Heart right ventricle (tissue), 16 donors: ENCODE measurements around the gene RBM27. TPM values are rescaled to one million over a fixed set of nuclear protein-coding genes. Genes with fewer than 3 reads are reported as not detected.
"Not testable (repeated sequence)": the region's sequence is repeated elsewhere in the genome, so short reads cannot be mapped to it uniquely, and the experiment has no call there.

Experiments used
- ATAC-seq, 8 donors: fragments of 200-7000 bp; cut with Tn5 transposase; one replicate each; pipeline ENCODE4 v1.9.1; 2020; ENCODE audit warnings: mild to moderate bottlenecking in 8 of 8, moderate library complexity in 8 of 8, moderate number of reproducible peaks in 1 of 8
- DNase-seq, 2 donors: peaks; one replicate each; pipeline ENCODE4 v3.0.0-alpha.2; 2020
- H3K27ac ChIP-seq, 10 donors: fragments of 200-600 bp; sonication (generic) in 2 of 10; one replicate each; pipeline versions ENCODE4 v1.5.0 to v1.8.0; 2020 to 2022; ENCODE audit warnings: mild to moderate bottlenecking in 3 of 10
- H3K27me3 ChIP-seq, 7 donors: fragments of 200-600 bp; one replicate each; pipeline ENCODE4 v1.8.0; 2021 to 2022; ENCODE audit warnings: mild to moderate bottlenecking in 2 of 7
- H3K36me3 ChIP-seq, 9 donors: fragments of 200-600 bp; sonication (generic) in 1 of 9; one replicate each; pipeline versions ENCODE4 v1.5.0 to v1.8.0; 2020 to 2022; ENCODE audit warnings: mild to moderate bottlenecking in 2 of 9
- H3K4me1 ChIP-seq, 9 donors: fragments of 200-600 bp; sonication (generic) in 1 of 9; one replicate each; pipeline versions ENCODE4 v1.5.0 to v1.8.0; 2020 to 2022; ENCODE audit warnings: mild to moderate bottlenecking in 4 of 9
- H3K4me3 ChIP-seq, 10 donors: fragments of 200-600 bp; sonication (generic) in 2 of 10; one replicate each; pipeline versions ENCODE4 v1.5.0 to v1.8.0; 2020 to 2022; ENCODE audit warnings: mild to moderate bottlenecking in 7 of 10, moderate library complexity in 2 of 10
- H3K9me3 ChIP-seq, 11 donors: fragments of 200-600 bp in 10 of 11; sonication (generic) in 2 of 11; one replicate each; pipeline versions ENCODE4 v1.5.0 to v1.8.0; 2013 to 2022; ENCODE audit warnings: mild to moderate bottlenecking in 2 of 11, control low read depth in 1 of 11, moderate library complexity in 1 of 11
- CTCF ChIP-seq, 9 donors: fragments of 200-600 bp; sonication (generic) in 2 of 9; IDR thresholded peaks; one replicate each; pipeline versions ENCODE4 v1.5.0 to v1.8.0; 2021 to 2022; ENCODE audit warnings: antibody characterized with exemption in 9 of 9, mild to moderate bottlenecking in 5 of 9, moderate library complexity in 1 of 9
- WGBS, 2 donors: extraction: QIAGEN DNeasy Blood & Tissue Kit; methylation state at CpG; one replicate each; pipeline ENCODE4 v1.1.7; 2013; ENCODE audit warnings: inconsistent platforms in 1 of 2; 5-methylcytosine and 5-hydroxymethylcytosine counted together
- intact Hi-C, 10 donors: fragments of 100-400 bp; cut with DNase I; formaldehyde crosslinking; loops; one replicate each; pipeline versions ENCODE4 v1.11.1 to v1.14.2; 2022
- polyA plus RNA-seq, 2 donors: library from polyadenylated mRNA; stranded (reverse); fragments of 200-250 nt; gene quantifications; one replicate each; pipeline ENCODE4 v1.2.3, GENCODE V29; 2013
- total RNA-seq, 10 donors: library from RNA; stranded (reverse); fragmentation: NEBNext Ultra II Directional in 3 of 10; extraction: Animal tissue kit (Norgen Biotek cat#: 25700) in 3 of 10; gene quantifications; one replicate each; pipeline versions ENCODE4 v1.2.1 to v1.2.4, GENCODE V29; 2021 to 2023
- donor health status: Arrhythmogenic right ventricular cardiomyopathy.
- donor health status: ischemic (EF 13 %, LVEDD 7.1; RV severe dilation, severe dysfunction).
- donor health status: healthy with polysubstance abuse.
- donor health status: DM: no; HTN: yes; CAD: no.
- donor health status: DM: no; HTN: no; CAD: no.
- donor health status: ischemic (EF 25% LVEDD 6.9; RV normal size, moderate dysfunction).
- donor health status: ischemic (EF 25% LVEDD 5.7; RV mildly dilated, moderate dysfunction).
- donor health status: healthy.
- donor health status: DM: yes; HTN: yes; CAD: no.
- donor health status: Ischemic cardiomyopathy.
- donor health status: ischemic (EF 35%, LVEDD 5.7; RV mildly dilated, moderate dysfunction).
- donor health status: nonischemic (EF 11% LVEDD 7.7; RV severe dilation, severe dysfunction).
- donor health status: DM: yes; HTN: yes; CAD: no.
- donor health status: PGD.
- donor health status: ischemic (EF 29% LVEDD 5.4; RV normal size, mild dysfunction).
- donor health status: nonischemic (EF 23%, LVEDD 6.1; RV moderate dilation, normal function).

Gene RBM27
- total and polyA plus RNA-seq, 12 donors: 4.0 to 21.5 (median 15.2) TPM

GRCh38 chr5:146165460-146165859, 37.9 kb upstream of the RBM27 start:
- DNase-seq: no peak
- Histone ChIP-seq H3K9me3 (no peaks in the 10 kb centered on the region), H3K36me3 (peaks cover 0 to 100% (median 44%) of the 10 kb centered on the region in 9 donors), H3K4me1 (no peaks in the 10 kb centered on the region), H3K4me3 (no peak overlapping the region), H3K27ac (no peak overlapping the region), H3K27me3 (no peaks in the 10 kb centered on the region)
- intact Hi-C loops: loop anchor here in 1 of 10 donors (5.0 to 10.0 kb wide), 3 partner anchors 51 to 87 kb away; no protein-coding TSS in a partner anchor
- ATAC-seq: no peak
- TF ChIP-seq CTCF (IDR thresholded peaks at IDR 0.05): no peak
- WGBS, 2 donors: 84 to 89% methylated on average over 1 of the region's 1 CpG

DNA sequence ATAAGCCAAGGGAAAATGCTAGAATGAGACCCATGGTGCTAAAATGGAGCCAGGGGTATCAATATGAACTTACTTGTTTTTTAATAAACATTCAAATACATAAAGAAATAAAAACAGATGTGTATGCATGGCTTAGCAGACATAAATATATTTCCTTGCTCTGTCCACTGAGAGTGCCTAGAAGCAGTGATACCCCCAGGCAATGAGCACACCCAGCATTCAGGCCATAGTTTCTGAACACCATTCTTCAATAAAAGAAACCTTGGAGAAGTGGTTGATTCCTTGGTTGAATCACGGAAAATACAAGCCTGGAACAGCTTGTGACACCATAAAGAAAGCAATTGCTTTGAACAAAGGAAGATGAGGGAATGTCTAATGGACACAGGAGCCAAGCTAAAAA, 37.5 kb upstream of the RBM27 start:
- WGBS, 2 donors: 87 to 91% methylated on average over 1 of the region's 1 CpG
- H3K4me3 ChIP-seq: no peak overlapping the region
- no peak for TF ChIP-seq CTCF (IDR thresholded peaks at IDR 0.05)
- H3K27ac ChIP-seq: no peak overlapping the region
- no peaks in the 10 kb centered on the region for H3K4me1 ChIP-seq
- intact Hi-C loops: loop anchor here in 1 of 10 donors (5.0 to 10.0 kb wide), 3 partner anchors 51 to 86 kb away; no protein-coding TSS in a partner anchor
- no peaks in the 10 kb centered on the region for H3K27me3 ChIP-seq
- no peaks in the 10 kb centered on the region for H3K9me3 ChIP-seq
- H3K36me3 ChIP-seq: peaks cover 0 to 100% (median 48%) of the 10 kb centered on the region in 9 donors
- no peak for DNase-seq
- ATAC-seq: no peak

DNA sequence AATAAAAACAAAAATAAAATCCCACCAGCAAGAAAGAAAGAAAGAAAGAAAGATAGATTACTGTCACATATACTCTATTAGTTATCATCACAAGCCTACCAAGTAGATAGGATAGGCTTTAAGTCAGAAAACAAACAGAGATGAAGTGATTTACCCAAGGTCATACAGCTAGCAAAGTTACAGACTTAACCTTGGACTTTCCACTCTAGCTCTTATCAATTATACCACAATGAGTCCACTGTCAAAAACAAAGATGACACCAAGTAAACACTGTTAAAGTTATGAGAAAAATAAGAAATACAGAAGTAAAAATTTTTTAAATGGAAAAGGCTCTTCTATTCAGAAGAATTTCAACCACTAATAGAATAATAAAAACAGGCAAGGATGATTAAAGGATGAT, 34.3 kb upstream of the RBM27 start:
- no peak for DNase-seq
- Histone ChIP-seq H3K27ac (no peak overlapping the region), H3K9me3 (no peaks in the 10 kb centered on the region), H3K27me3 (no peaks in the 10 kb centered on the region), H3K4me1 (no peaks in the 10 kb centered on the region), H3K4me3 (no peak overlapping the region), H3K36me3 (peaks cover 0 to 100% (median 33%) of the 10 kb centered on the region in 9 donors)
- no peak for TF ChIP-seq CTCF (IDR thresholded peaks at IDR 0.05)
- intact Hi-C loops: loop anchor here in 1 of 10 donors (5.0 to 10.0 kb wide), 3 partner anchors 54 to 83 kb away; no protein-coding TSS in a partner anchor
- ATAC-seq: no peak

- H3K4me3 ChIP-seq, H3K9me3 ChIP-seq, H3K27me3 ChIP-seq, DNase-seq, H3K27ac ChIP-seq, H3K4me1 ChIP-seq, ATAC-seq, intact Hi-C loops: not testable (repeated sequence)
- WGBS, 2 donors: 97 to 98% methylated on average over 8 of the region's 8 CpGs
- peaks cover 0 to 95% (median 26%) of the 10 kb centered on the region in 9 donors for H3K36me3 ChIP-seq
Measured at GRCh38 chr5:146173049-146173448, 30.4 kb upstream of the RBM27 start.

DNA sequence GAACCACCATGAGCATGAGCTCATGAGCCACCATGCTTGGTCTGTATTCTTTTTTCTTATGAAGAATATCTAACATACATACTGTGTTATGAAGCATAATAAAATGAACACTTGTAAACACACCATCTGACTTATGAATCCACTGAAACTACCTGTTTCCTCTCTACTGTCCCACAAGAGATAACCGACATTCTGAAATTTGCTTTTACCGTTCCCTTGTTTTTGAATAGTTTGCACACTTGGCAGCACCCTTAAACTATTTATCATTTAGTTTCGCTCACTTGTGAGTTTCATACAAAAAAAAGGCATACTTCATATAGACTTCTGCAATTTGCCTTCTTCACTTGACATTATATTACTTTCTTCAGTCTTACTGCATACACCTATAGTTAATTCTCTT, 29.8 kb upstream of the RBM27 start:
- no peak for TF ChIP-seq CTCF (IDR thresholded peaks at IDR 0.05)
- H3K4me1 ChIP-seq: no peaks in the 10 kb centered on the region
- ATAC-seq (no peak), DNase-seq (no peak)
- H3K4me3 ChIP-seq: no peak overlapping the region
- no peaks in the 10 kb centered on the region for H3K27me3 ChIP-seq
- no peak overlapping the region for H3K27ac ChIP-seq
- no peaks in the 10 kb centered on the region for H3K9me3 ChIP-seq
- 93 to 97% methylated on average over 3 of the region's 3 CpGs for WGBS, 2 donors
- peaks cover 0 to 89% (median 26%) of the 10 kb centered on the region in 9 donors for H3K36me3 ChIP-seq
- intact Hi-C loops: no loop called here
